ENCODE results near the gene GGT1. TPM values are rescaled to one million over a fixed set of nuclear protein-coding genes. Genes with fewer than 3 reads are reported as not detected.
"Not testable (repeated sequence)": the region's sequence is repeated elsewhere in the genome, so short reads cannot be mapped to it uniquely, and the experiment has no call there.

The GGT1 gene
- total RNA-seq, 1 donor = 1.7 TPM

- DNase-seq (ENCODE audit: low read depth); H3K4me3 ChIP-seq (ENCODE audit: low read depth, low read length): not testable (repeated sequence)
Observed at GRCh38 chr22:24672532-24672931, 69.5 kb downstream of the GGT1 start.

Other genes with a start within 250 kb of the GGT1 start
- 3.2 and 3.9 TPM in 2 replicates for gene ADORA2A, start 175.6 kb upstream of the GGT1 start, total RNA-seq
- under 0.01 and 0.32 TPM in 2 replicates for gene UPB1, start 107.9 kb upstream of the GGT1 start, total RNA-seq
- gene GUCD1, start 48.1 kb upstream of the GGT1 start, total RNA-seq = 148 and 166 TPM in 2 replicates
- 59.3 and 84.2 TPM in 2 replicates for gene SNRPD3, start 47.2 kb upstream of the GGT1 start, total RNA-seq
- gene LRRC75B, start 10.1 kb upstream of the GGT1 start, total RNA-seq = 3.9 and 5.8 TPM in 2 replicates
- gene PIWIL3, start 171.5 kb downstream of the GGT1 start, total RNA-seq = not detected in 2 replicates
- not detected in 2 replicates for gene SGSM1, start 203.0 kb downstream of the GGT1 start, total RNA-seq

Data from fibroblast of villous mesenchyme (primary cell).